Kidney (tissue), 14 donors: ENCODE measurements around the gene TJP1. TPM values are rescaled to one million over a fixed set of nuclear protein-coding genes. Genes with fewer than 3 reads are reported as not detected.
A peak's percentile ranks its signal among the peaks of the same experiment; 100 is the strongest.

Source experiments
- DNase-seq, 5 donors: peaks; one replicate each; pipeline ENCODE4 v3.0.0-alpha.2; 2013 to 2020
- FAIRE-seq: peaks from 2 replicates; lab custom pipeline; 2012; peaks lifted over from hg19 to GRCh38; lab: Jason Lieb, UNC
- H3K27ac ChIP-seq, 2 donors: one replicate each; pipeline ENCODE4 v1.7.0; 2013; ENCODE audit warnings: low read depth in 2 of 2, low read length in 2 of 2, inconsistent platforms in 1 of 2
- H3K27me3 ChIP-seq: one replicate; pipeline ENCODE4 v1.7.1; 2013; ENCODE audit warnings: low read length, inconsistent platforms; ENCODE audit not compliant: control insufficient read depth, insufficient read depth
- H3K36me3 ChIP-seq, 3 donors: one replicate each; pipeline versions ENCODE4 v1.7.0 to v1.7.1; 2013; ENCODE audit warnings: low read length in 3 of 3, control low read depth in 1 of 3, inconsistent platforms in 1 of 3; ENCODE audit not compliant: insufficient read depth in 3 of 3, control insufficient read depth in 2 of 3
- H3K4me1 ChIP-seq, 3 donors: one replicate each; pipeline versions ENCODE4 v1.7.0 to v1.7.1; 2013; ENCODE audit warnings: low read length in 3 of 3, inconsistent platforms in 1 of 3, low read depth in 1 of 3; ENCODE audit not compliant: control insufficient read depth in 2 of 3, insufficient read depth in 2 of 3
- H3K4me3 ChIP-seq, 3 donors: one replicate each; pipeline versions ENCODE4 v1.7.0 to v1.8.1; 2013; ENCODE audit warnings: low read length in 3 of 3, control low read depth in 1 of 3, inconsistent platforms in 1 of 3
- H3K9ac ChIP-seq, 3 donors: one replicate each; pipeline versions ENCODE4 v1.7.0 to v1.7.1; 2013; ENCODE audit warnings: low read length in 3 of 3, control low read depth in 1 of 3, inconsistent platforms in 1 of 3
- H3K9me3 ChIP-seq, 3 donors: one replicate each; pipeline versions ENCODE4 v1.7.0 to v1.7.1; 2013; ENCODE audit warnings: low read length in 3 of 3, control low read depth in 1 of 3, inconsistent platforms in 1 of 3; ENCODE audit not compliant: control insufficient read depth in 2 of 3, insufficient read depth in 1 of 3
- intact Hi-C: fragments of 100-400 bp; cut with DNase I; formaldehyde crosslinking; loops from one replicate; pipeline ENCODE4 v1.11.1; 2022
- polyA plus RNA-seq: library from polyadenylated mRNA; stranded (reverse); fragments of 350-450 nt; fragmentation: Illumina TruSeq; extraction: RNeasy Lipid Tissue Mini Kit (QIAGEN cat#74804); gene quantifications from one replicate; pipeline ENCODE4 v1.2.3, GENCODE V29; 2014; ENCODE audit warnings: low read depth, low replicate concordance; ENCODE audit not compliant: insufficient read depth
- total RNA-seq: library from RNA; stranded (reverse); fragmentation: NEBNext Ultra II Directional; extraction: Animal tissue kit (Norgen Biotek cat#: 25700); gene quantifications from one replicate; pipeline ENCODE4 v1.2.1, GENCODE V29; 2021
- TF ChIP-seq, protein P1 (sequence below): IDR thresholded peaks from 3 replicates; pipeline ENCODE4 v1.5.1; 2012; ENCODE audit warnings: mild to moderate bottlenecking, moderate library complexity, borderline replicate concordance; ENCODE audit not compliant: insufficient read depth; ENCODE audit errors: extremely low read depth
- donor health status: control.
- donor health status: control.
- donor health status: control.
- donor health status: control.
- donor health status: control.
- donor health status: DM: yes; HTN: yes; CAD: no.
- donor health status: Normal renal cell carcinoma (clear cell type).

The TJP1 gene
- total and polyA plus RNA-seq, 2 donors from 2014 or later = 17.7 to 121 TPM

DNA sequence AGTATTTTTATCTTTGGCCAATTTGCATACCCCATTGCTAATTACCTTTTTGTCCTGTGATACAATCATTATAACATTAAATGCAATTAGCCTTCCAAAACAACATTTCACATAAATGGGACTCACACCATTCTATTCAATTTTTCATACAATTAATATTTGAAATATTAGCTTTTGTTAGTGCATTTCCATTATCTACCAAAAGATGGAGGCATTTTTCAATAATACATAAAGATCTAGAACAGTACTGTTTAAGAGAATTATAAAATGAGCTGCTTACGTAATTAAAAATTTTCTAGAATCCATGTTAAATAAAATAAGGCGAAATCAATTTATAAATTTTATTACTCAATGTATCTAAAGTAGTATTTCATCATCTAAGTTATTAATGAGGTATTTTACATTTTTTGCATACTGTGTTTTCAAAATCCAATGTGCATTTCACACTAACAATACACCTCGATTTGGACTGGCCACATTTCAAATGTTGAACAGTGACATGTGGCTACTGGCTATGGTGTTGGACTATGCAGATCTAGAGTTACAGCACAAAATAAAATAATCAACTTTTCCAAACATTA, 74.3 kb downstream of the TJP1 start:
- no peak overlapping the region for H3K4me3 ChIP-seq
- no peaks in the 10 kb centered on the region for H3K36me3 ChIP-seq
- H3K9ac ChIP-seq = no peak overlapping the region
- no peaks in the 10 kb centered on the region for H3K4me1 ChIP-seq
- TF ChIP-seq, protein P1, sequence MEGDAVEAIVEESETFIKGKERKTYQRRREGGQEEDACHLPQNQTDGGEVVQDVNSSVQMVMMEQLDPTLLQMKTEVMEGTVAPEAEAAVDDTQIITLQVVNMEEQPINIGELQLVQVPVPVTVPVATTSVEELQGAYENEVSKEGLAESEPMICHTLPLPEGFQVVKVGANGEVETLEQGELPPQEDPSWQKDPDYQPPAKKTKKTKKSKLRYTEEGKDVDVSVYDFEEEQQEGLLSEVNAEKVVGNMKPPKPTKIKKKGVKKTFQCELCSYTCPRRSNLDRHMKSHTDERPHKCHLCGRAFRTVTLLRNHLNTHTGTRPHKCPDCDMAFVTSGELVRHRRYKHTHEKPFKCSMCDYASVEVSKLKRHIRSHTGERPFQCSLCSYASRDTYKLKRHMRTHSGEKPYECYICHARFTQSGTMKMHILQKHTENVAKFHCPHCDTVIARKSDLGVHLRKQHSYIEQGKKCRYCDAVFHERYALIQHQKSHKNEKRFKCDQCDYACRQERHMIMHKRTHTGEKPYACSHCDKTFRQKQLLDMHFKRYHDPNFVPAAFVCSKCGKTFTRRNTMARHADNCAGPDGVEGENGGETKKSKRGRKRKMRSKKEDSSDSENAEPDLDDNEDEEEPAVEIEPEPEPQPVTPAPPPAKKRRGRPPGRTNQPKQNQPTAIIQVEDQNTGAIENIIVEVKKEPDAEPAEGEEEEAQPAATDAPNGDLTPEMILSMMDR = no peak
- no peaks in the 10 kb centered on the region for H3K9me3 ChIP-seq
- no peak overlapping the region for H3K27ac ChIP-seq
- DNase-seq = peak in 1 of 5 donors; percentile 35
- intact Hi-C loops = no loop called here
- peak; percentile 94 for FAIRE-seq
- no peaks in the 10 kb centered on the region for H3K27me3 ChIP-seq

DNA sequence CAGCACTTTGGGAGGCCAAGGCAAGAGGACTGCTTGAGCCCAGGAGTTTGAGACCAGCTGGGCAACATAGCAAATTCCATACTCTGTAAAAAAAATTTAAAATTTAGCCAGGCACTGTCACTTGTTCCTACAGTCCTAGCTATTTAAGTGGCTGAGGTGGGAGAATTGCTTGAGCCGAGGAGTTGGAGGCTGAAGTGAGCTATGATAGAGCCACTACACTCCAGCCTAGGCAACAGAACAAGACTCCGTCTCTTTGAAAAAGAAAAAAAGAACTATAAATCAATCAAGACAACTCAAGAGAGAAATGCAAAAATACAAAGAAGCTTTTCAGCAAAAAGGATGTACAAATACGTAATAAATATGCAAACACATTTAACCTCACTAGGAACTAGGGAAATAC, 78.8 kb downstream of the TJP1 start:
- TF ChIP-seq, protein P1 = no peak
- no peak for DNase-seq
- Histone ChIP-seq H3K4me3 (no peak overlapping the region), H3K27ac (no peak overlapping the region), H3K36me3 (peaks cover 0 to 10% (median 6%) of the 10 kb centered on the region in 3 donors), H3K9me3 (no peaks in the 10 kb centered on the region), H3K9ac (no peak overlapping the region), H3K4me1 (no peaks in the 10 kb centered on the region), H3K27me3 (no peaks in the 10 kb centered on the region)
- intact Hi-C loops = no loop called here
- no peak for FAIRE-seq

DNA sequence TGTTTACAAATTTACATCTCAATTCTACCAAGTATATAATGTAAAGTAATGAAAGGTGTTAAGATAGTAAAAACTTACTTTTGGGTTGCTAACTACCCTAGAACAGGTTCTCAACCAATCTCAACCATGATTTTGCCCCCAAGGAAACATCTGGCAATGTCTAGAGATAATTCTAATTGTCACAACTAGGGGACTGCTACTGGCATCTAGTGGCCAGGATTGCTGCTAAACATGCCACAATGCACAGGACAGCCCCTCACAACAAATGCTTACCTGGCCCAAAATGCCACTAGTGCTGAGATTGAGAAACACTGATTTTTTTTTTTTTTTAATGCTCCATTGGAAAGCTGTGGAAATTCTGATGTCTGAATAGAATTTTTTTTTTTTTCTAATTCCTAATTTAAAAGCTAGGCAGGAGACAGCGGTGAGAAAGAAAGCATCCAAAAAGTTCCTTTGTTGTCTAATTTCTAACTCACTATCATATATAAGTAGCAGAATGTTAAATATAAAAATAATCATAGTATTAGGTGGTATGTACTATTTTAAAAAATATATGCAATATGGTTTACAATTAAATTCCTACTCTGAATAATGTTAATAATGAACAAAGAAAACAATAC, 81.5 kb downstream of the TJP1 start:
- no peak overlapping the region for H3K27ac ChIP-seq
- TF ChIP-seq, protein P1 = no peak

More for the DNA sequence above, 81.5 kb downstream of the TJP1 start:
- H3K36me3 ChIP-seq = peaks cover 6 to 15% (median 10%) of the 10 kb centered on the region in 3 donors
- intact Hi-C loops = no loop called here
- no peak overlapping the region for H3K9ac ChIP-seq
- H3K9me3 ChIP-seq = no peaks in the 10 kb centered on the region
- FAIRE-seq (no peak), DNase-seq (peak in 1 of 5 donors; percentile 18)
- no peaks in the 10 kb centered on the region for H3K27me3 ChIP-seq
- H3K4me3 ChIP-seq = no peak overlapping the region
- peaks cover 0 to 3% (median 0%) of the 10 kb centered on the region in 3 donors for H3K4me1 ChIP-seq
